ENCODE data around the gene ERI3. TPM values are rescaled to one million over a fixed set of nuclear protein-coding genes. Genes with fewer than 3 reads are reported as not detected.
"Not testable (repeated sequence)": the region's sequence is repeated elsewhere in the genome, so short reads cannot be mapped to it uniquely, and the experiment has no call there.

ERI3 gene
- total RNA-seq, 1 donor from 2014 or later, result 30.9 TPM

GRCh38 chr1:44217809-44218410 is 137.1 kb downstream of the ERI3 start:
- intact Hi-C loops (cut with micrococcal nuclease), result loop anchor here (1.0 to 10.0 kb wide), 7 partner anchors 20 to 1467 kb away; partner anchors contain the start of genes ATP6V0B, B4GALT2, DPH2 and GPBP1L1

GRCh38 chr1:44213222-44214112 is 141.6 kb downstream of the ERI3 start, which contains the start of gene DMAP1:
Gene DMAP1, plus strand, starts transcription at chr1:44213471. Its CDS starts 283 bp downstream, at chr1:44213754.
- intact Hi-C loops (cut with micrococcal nuclease), result loop anchor here (1.0 to 10.0 kb wide), 11 partner anchors 93 to 1757 kb away; partner anchors contain the start of genes ARMH1, ATP6V0B, B4GALT2 and CCDC24

- intact Hi-C loops (cut with micrococcal nuclease), result loop anchor here (1.0 to 10.0 kb wide), 11 partner anchors 94 to 1756 kb away; partner anchors contain the start of genes ARMH1, ATP6V0B, B4GALT2 and CCDC24
These were observed 142.5 kb downstream of the ERI3 start for GRCh38 chr1:44212355-44213221.

- intact Hi-C loops (cut with micrococcal nuclease), result loop anchor here (10.0 kb wide), 2 partner anchors 236 to 1474 kb away; partner anchors contain the start of genes ATP6V0B, B4GALT2, DPH2 and GPBP1L1
These were observed 144.5 kb downstream of the ERI3 start for GRCh38 chr1:44210595-44210994.

- intact Hi-C loops (cut with micrococcal nuclease), result no loop called here
These were observed 146.8 kb downstream of the ERI3 start for GRCh38 chr1:44208226-44208625.

GRCh38 chr1:44206545-44206944 is 148.5 kb downstream of the ERI3 start:
- intact Hi-C loops (cut with micrococcal nuclease), result not testable (repeated sequence)

- intact Hi-C loops (cut with micrococcal nuclease), result no loop called here
These were observed 154.7 kb downstream of the ERI3 start for GRCh38 chr1:44200336-44200735.

GRCh38 chr1:44174630-44175029 is 180.4 kb downstream of the ERI3 start:
- intact Hi-C loops (cut with micrococcal nuclease), result no loop called here

Other genes with a start within 250 kb of the ERI3 start
- gene KLF17, start 236.4 kb downstream of the ERI3 start, total RNA-seq, result not detected in 2 replicates
- not detected in 2 replicates for gene KLF18, start 213.6 kb downstream of the ERI3 start, total RNA-seq
- 52.4 and 53.6 TPM in 2 replicates for gene DMAP1, start 141.8 kb downstream of the ERI3 start, total RNA-seq
- gene RNF220, start 50.0 kb upstream of the ERI3 start, total RNA-seq, result 84.0 and 86.6 TPM in 2 replicates